GM19452 (cell line): ENCODE measurements around the gene ERVFRD-1.
"Not testable (repeated sequence)": the region's sequence is repeated elsewhere in the genome, so short reads cannot be mapped to it uniquely, and the experiment has no call there.

Experiments used
- ATAC-seq: cut with Tn5 transposase; IDR thresholded peaks from one replicate; pipeline ENCODE4 v1.9.1; 2021; ENCODE audit not compliant: unreplicated experiment

The ERVFRD-1 gene

GRCh38 chr6:11092668-11093375 is 18.7 kb downstream of the ERVFRD-1 start:
- ATAC-seq, result peak; percentile 25

GRCh38 chr6:11091141-11091540 is 20.4 kb downstream of the ERVFRD-1 start:
- not testable (repeated sequence) for ATAC-seq

GRCh38 chr6:11089695-11090094 is 21.8 kb downstream of the ERVFRD-1 start:
- no peak for ATAC-seq

GRCh38 chr6:11087141-11087812 is 24.2 kb downstream of the ERVFRD-1 start:
- not testable (repeated sequence) for ATAC-seq

GRCh38 chr6:11085758-11086435 is 25.6 kb downstream of the ERVFRD-1 start:
- no peak for ATAC-seq

GRCh38 chr6:11083956-11084355 is 27.6 kb downstream of the ERVFRD-1 start:
- ATAC-seq, result no peak

GRCh38 chr6:11083491-11083890 is 28.0 kb downstream of the ERVFRD-1 start:
- no peak for ATAC-seq

GRCh38 chr6:11080296-11080695 is 31.2 kb downstream of the ERVFRD-1 start:
- ATAC-seq, result no peak

GRCh38 chr6:11078266-11078665 is 33.3 kb downstream of the ERVFRD-1 start:
- no peak for ATAC-seq

- ATAC-seq, result no peak
Measured at GRCh38 chr6:11076540-11076939, 35.0 kb downstream of the ERVFRD-1 start.

- no peak for ATAC-seq
Measured at GRCh38 chr6:11072101-11072500, 39.4 kb downstream of the ERVFRD-1 start.

- no peak for ATAC-seq
Measured at GRCh38 chr6:11069760-11070159, 41.8 kb downstream of the ERVFRD-1 start.

- no peak for ATAC-seq
Measured at GRCh38 chr6:11067348-11067747, 44.2 kb downstream of the ERVFRD-1 start.

- no peak for ATAC-seq
Measured at GRCh38 chr6:11066505-11067347, 44.8 kb downstream of the ERVFRD-1 start.

GRCh38 chr6:11065436-11066202 is 45.9 kb downstream of the ERVFRD-1 start:
- ATAC-seq, result no peak

GRCh38 chr6:11064836-11065235 is 46.7 kb downstream of the ERVFRD-1 start:
- ATAC-seq, result no peak

GRCh38 chr6:11062715-11063114 is 48.8 kb downstream of the ERVFRD-1 start:
- ATAC-seq, result no peak

- ATAC-seq, result no peak
Measured at GRCh38 chr6:11062083-11062482, 49.4 kb downstream of the ERVFRD-1 start.

- ATAC-seq, result no peak
Measured at GRCh38 chr6:11058406-11058805, 53.1 kb downstream of the ERVFRD-1 start.

GRCh38 chr6:11056871-11057270 is 54.7 kb downstream of the ERVFRD-1 start:
- no peak for ATAC-seq
